Gastroesophageal sphincter (tissue), 4 donors: Measurements from ENCODE around the gene LYSMD1. TPM values are rescaled to one million over a fixed set of nuclear protein-coding genes. Genes with fewer than 3 reads are reported as not detected.

Experiments
- ATAC-seq: fragments of 150-250 bp; one replicate; pipeline ENCODE4 v1.9.1; 2016; ENCODE audit warnings: mild to moderate bottlenecking, moderate library complexity
- H3K27ac ChIP-seq, 4 donors: fragments of 200-600 bp; sonication (generic) in 3 of 4; 1 replicate in 3 of 4; 2 replicates in 1 of 4; pipeline ENCODE4 v1.5.1; 2016 to 2019
- H3K27me3 ChIP-seq: fragments of 200-600 bp; sonication (generic); one replicate; pipeline ENCODE4 v1.5.1; 2019
- H3K36me3 ChIP-seq, 2 donors: fragments of 200-600 bp; sonication (generic); one replicate each; pipeline ENCODE4 v1.5.1; 2019; ENCODE audit warnings: control low read depth in 1 of 2
- H3K4me1 ChIP-seq, 3 donors: fragments of 200-600 bp; sonication (generic); 1 replicate in 2 of 3; 2 replicates in 1 of 3; pipeline ENCODE4 v1.5.1; 2016 to 2019; ENCODE audit warnings: control low read depth in 2 of 3
- H3K4me3 ChIP-seq, 2 donors: fragments of 200-600 bp; sonication (generic); one replicate each; pipeline ENCODE4 v1.5.1; 2019; ENCODE audit warnings: mild to moderate bottlenecking in 1 of 2, moderate library complexity in 1 of 2
- H3K9me3 ChIP-seq, 3 donors: fragments of 200-600 bp; sonication (generic); one replicate each; pipeline ENCODE4 v1.5.1; 2017 to 2019; ENCODE audit warnings: control low read depth in 2 of 3
- CTCF ChIP-seq, 4 experiments: fragments of 200-600 bp in 2 of 4; fragments of 450-650 bp in 2 of 4; sonication (generic) in 1 of 4; IDR thresholded peaks; one replicate each; pipeline ENCODE4 v1.5.1; 2017 to 2019; ENCODE audit warnings: antibody characterized with exemption in 4 of 4, mild to moderate bottlenecking in 2 of 4, moderate library complexity in 2 of 4
- EP300 ChIP-seq: sonication (generic); formaldehyde crosslinking; IDR thresholded peaks from one replicate; pipeline ENCODE4 v1.6.1; 2017; ENCODE audit warnings: antibody characterized with exemption, mild to moderate bottlenecking
- POLR2A ChIP-seq, 2 donors: fragments of 450-650 bp; IDR thresholded peaks; one replicate each; pipeline ENCODE4 v1.6.1; 2017; ENCODE audit warnings: antibody characterized with exemption in 2 of 2, mild to moderate bottlenecking in 2 of 2, moderate library complexity in 1 of 2
- POLR2AphosphoS5 ChIP-seq: sonication (generic); formaldehyde crosslinking; IDR thresholded peaks from one replicate; pipeline ENCODE4 v1.6.1; 2017; ENCODE audit warnings: antibody characterized with exemption
- WGBS, 2 donors: methylation state at CpG; one replicate each; pipeline ENCODE4 v1.1.5; 2018; ENCODE audit warnings: low coverage in 1 of 2; 5-methylcytosine and 5-hydroxymethylcytosine counted together
- total RNA-seq, 4 donors: library from RNA; depleted of rRNA; stranded (reverse); fragments of >200 nt; gene quantifications; one replicate each; pipeline ENCODE4 v1.1.0, GENCODE V29; 2016

LYSMD1 gene
- total RNA-seq, 4 donors from 2014 or later = 14.0 to 28.6 (median 14.4) TPM

GRCh38 chr1:151175041-151175741 lies 9.5 kb upstream of the LYSMD1 start:
- Histone ChIP-seq H3K36me3 (peaks cover 0 to 79% of the 10 kb centered on the region in 2 donors), H3K27ac (peak overlapping the region; percentile 49 to 79 (median 66)), H3K4me3 (no peak overlapping the region), H3K27me3 (no peaks in the 10 kb centered on the region), H3K4me1 (peaks cover 0 to 30% (median 10%) of the 10 kb centered on the region in 3 donors), H3K9me3 (no peaks in the 10 kb centered on the region)
- 49 to 55% methylated on average over 3 to 5 of the region's 6 CpGs for WGBS, 2 donors
- peak; percentile 43 for ATAC-seq
- TF ChIP-seq EP300 (no peak), POLR2AphosphoS5 (peak; percentile 15)

- Histone ChIP-seq H3K36me3 (peaks cover 0 to 71% of the 10 kb centered on the region in 2 donors), H3K9me3 (no peaks in the 10 kb centered on the region), H3K4me3 (no peak overlapping the region), H3K4me1 (peaks cover 4 to 45% (median 19%) of the 10 kb centered on the region in 3 donors), H3K27ac (no peak overlapping the region), H3K27me3 (no peaks in the 10 kb centered on the region)
- TF ChIP-seq POLR2A (IDR thresholded peaks at IDR 0.05) = no peak
- no peak for TF ChIP-seq POLR2AphosphoS5
- no peak for TF ChIP-seq EP300
- no peak for TF ChIP-seq CTCF (IDR thresholded peaks at IDR 0.05)
- no peak for ATAC-seq
- 87 to 88% methylated on average over 3 to 5 of the region's 5 CpGs for WGBS, 2 donors
Measured at GRCh38 chr1:151171190-151171589, 5.5 kb upstream of the LYSMD1 start.

- peak overlapping the region in 2 of 4 donors; percentile 90 for H3K27ac ChIP-seq
- H3K9me3 ChIP-seq = no peaks in the 10 kb centered on the region
- 79% methylated on average over 5 of the region's 6 CpGs; no CpG with 5 or more reads in 1 of the 2 donors for WGBS, 2 donors
- no peaks in the 10 kb centered on the region for H3K27me3 ChIP-seq
- TF ChIP-seq EP300 = no peak
- TF ChIP-seq CTCF (IDR thresholded peaks at IDR 0.05) = no peak
- TF ChIP-seq POLR2A (IDR thresholded peaks at IDR 0.05) = no peak
- TF ChIP-seq POLR2AphosphoS5 = no peak
- H3K4me1 ChIP-seq = peaks cover 4 to 50% (median 22%) of the 10 kb centered on the region in 3 donors
- H3K36me3 ChIP-seq = peaks cover 0 to 36% of the 10 kb centered on the region in 2 donors
- peak overlapping the region in 1 of 2 donors; percentile 70 for H3K4me3 ChIP-seq
- ATAC-seq = no peak
Measured at GRCh38 chr1:151167116-151167515, 1.4 kb upstream of the LYSMD1 start.

- H3K36me3 ChIP-seq = peaks cover 0 to 39% of the 10 kb centered on the region in 2 donors
- peaks cover 4 to 52% (median 22%) of the 10 kb centered on the region in 3 donors for H3K4me1 ChIP-seq
- peak overlapping the region; percentile 76 to 96 (median 90) for H3K27ac ChIP-seq
- ATAC-seq = no peak
- TF ChIP-seq POLR2A (IDR thresholded peaks at IDR 0.05) = no peak
- TF ChIP-seq CTCF (IDR thresholded peaks at IDR 0.05) = no peak
- TF ChIP-seq EP300 = no peak
- H3K4me3 ChIP-seq = peak overlapping the region; percentile 70 to 96
- WGBS, 2 donors = 0% methylated on average over 4 to 10 of the region's 15 CpGs
- no peaks in the 10 kb centered on the region for H3K9me3 ChIP-seq
- no peaks in the 10 kb centered on the region for H3K27me3 ChIP-seq
Measured at GRCh38 chr1:151166505-151166956, 829 bp upstream of the LYSMD1 start.

GRCh38 chr1:151165281-151165737 lies 393 bp downstream of the LYSMD1 start:
- Histone ChIP-seq H3K4me3 (peak overlapping the region; percentile 70 to 96), H3K27ac (peak overlapping the region; percentile 84 to 96 (median 90)), H3K36me3 (peaks cover 0 to 51% of the 10 kb centered on the region in 2 donors), H3K4me1 (peaks cover 4 to 60% (median 22%) of the 10 kb centered on the region in 3 donors), H3K27me3 (no peaks in the 10 kb centered on the region), H3K9me3 (no peaks in the 10 kb centered on the region)
- WGBS, 2 donors = 0 to 18% methylated on average over 7 of the region's 15 CpGs
- TF ChIP-seq CTCF (IDR thresholded peaks at IDR 0.05) (no peak), POLR2AphosphoS5 (no peak), EP300 (no peak), POLR2A (IDR thresholded peaks at IDR 0.05) (no peak)
- ATAC-seq = peak; percentile 68
